ENCODE measurements around the gene CACNA1B.

DNA sequence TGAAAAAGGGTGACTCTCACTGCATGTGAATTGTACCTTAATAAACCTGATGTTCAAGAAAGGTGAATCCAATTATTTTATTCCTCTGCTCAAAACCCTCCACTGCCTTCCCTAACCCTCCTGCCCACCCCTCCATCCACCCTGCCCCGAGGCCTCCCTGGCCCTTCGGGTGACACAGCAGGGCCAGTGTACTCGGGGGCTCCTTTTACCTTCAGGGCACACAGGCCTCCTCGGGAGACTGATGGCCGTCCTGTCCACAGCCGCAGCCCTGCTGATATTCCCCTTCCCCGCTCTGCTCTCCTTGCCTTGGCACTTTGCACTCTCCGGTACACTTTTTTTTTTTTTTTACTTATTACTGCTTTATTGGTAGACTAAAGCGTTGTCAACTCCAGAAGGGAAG lies 234.0 kb downstream of the CACNA1B start:
- TF ChIP-seq, protein P1, sequence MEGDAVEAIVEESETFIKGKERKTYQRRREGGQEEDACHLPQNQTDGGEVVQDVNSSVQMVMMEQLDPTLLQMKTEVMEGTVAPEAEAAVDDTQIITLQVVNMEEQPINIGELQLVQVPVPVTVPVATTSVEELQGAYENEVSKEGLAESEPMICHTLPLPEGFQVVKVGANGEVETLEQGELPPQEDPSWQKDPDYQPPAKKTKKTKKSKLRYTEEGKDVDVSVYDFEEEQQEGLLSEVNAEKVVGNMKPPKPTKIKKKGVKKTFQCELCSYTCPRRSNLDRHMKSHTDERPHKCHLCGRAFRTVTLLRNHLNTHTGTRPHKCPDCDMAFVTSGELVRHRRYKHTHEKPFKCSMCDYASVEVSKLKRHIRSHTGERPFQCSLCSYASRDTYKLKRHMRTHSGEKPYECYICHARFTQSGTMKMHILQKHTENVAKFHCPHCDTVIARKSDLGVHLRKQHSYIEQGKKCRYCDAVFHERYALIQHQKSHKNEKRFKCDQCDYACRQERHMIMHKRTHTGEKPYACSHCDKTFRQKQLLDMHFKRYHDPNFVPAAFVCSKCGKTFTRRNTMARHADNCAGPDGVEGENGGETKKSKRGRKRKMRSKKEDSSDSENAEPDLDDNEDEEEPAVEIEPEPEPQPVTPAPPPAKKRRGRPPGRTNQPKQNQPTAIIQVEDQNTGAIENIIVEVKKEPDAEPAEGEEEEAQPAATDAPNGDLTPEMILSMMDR (conservative IDR thresholded peaks at IDR 0.05 in 1 of 2, IDR thresholded peaks at IDR 0.05 in 1 of 2; ENCODE audit: low read depth in 1 of 2, low read length in 2 of 2), result no peak
- TF ChIP-seq EZH2 (IDR thresholded peaks at IDR 0.05; ENCODE audit: low read length, missing control alignments), result no peak

Measured in fibroblast of lung (primary cell).